ENCODE measurements around the gene SUN1. TPM values are rescaled to one million over a fixed set of nuclear protein-coding genes. Genes with fewer than 3 reads are reported as not detected.

The SUN1 gene
- total RNA-seq, 1 donor from 2014 or later, result 111 TPM

DNA sequence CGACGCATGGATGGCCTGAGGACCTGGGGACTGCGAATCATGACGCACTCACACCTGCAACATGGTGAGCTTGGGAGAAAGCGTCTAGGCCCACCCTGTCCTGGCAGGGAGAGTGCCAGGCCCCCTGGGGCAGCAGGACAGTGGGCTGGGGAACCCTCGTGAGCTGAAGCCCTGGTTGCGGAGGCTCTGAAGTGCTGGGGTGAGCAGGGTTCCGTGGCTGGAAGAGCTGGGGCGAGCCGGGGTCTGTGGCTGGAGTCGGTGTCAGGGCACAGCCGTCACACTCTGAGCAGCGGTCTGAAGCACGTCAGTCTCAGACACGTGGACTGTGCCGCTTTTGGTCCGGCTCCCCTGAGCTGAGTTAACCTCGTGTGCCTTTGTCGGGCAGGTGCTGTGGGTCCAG, 4.7 kb downstream of the SUN1 start:
- DNase-seq, result no peak
- intact Hi-C loops (cut with DNase I), result no loop called here
- Histone ChIP-seq H3K4me1 (peaks cover 31% of the 10 kb centered on the region), H3K9me3 (no peaks in the 10 kb centered on the region), H3K27ac (peak overlapping the region; percentile 15), H3K4me3 (no peak overlapping the region), H3K36me3 (peaks cover 46% of the 10 kb centered on the region), H3K27me3 (ENCODE audit: low read depth) (no peaks in the 10 kb centered on the region)
- ATAC-seq, result no peak
- TF ChIP-seq, protein P1, sequence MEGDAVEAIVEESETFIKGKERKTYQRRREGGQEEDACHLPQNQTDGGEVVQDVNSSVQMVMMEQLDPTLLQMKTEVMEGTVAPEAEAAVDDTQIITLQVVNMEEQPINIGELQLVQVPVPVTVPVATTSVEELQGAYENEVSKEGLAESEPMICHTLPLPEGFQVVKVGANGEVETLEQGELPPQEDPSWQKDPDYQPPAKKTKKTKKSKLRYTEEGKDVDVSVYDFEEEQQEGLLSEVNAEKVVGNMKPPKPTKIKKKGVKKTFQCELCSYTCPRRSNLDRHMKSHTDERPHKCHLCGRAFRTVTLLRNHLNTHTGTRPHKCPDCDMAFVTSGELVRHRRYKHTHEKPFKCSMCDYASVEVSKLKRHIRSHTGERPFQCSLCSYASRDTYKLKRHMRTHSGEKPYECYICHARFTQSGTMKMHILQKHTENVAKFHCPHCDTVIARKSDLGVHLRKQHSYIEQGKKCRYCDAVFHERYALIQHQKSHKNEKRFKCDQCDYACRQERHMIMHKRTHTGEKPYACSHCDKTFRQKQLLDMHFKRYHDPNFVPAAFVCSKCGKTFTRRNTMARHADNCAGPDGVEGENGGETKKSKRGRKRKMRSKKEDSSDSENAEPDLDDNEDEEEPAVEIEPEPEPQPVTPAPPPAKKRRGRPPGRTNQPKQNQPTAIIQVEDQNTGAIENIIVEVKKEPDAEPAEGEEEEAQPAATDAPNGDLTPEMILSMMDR (IDR thresholded peaks at IDR 0.05), result no peak

DNA sequence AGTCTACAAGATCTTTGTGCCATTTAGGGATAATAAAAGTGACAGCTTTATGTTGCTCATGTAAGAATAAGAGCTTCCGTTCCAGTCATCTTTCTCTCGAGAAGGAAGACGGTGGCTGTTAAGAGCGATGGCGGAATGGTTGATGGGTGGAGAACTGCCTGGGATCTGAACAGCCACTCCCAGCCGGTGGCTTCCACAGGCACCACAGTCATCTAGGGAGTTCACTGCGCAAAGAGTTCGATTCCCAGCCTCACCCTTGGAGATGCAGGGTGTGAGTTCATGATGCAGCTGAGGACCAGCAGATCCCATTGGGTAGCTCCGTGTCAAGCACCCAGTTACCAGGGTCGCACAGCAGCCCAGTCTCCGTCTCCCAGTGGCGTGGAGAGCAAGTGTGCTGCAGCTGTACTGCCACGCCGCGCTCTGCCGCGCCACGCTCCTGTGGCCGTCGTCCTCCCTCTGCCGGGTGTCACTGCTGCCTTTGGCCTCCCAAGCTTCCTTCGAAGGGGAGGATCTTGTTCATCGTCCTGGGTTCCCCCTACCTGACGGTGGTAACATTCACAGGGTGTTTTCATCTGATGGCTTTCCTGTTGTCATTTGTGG, 7.8 kb downstream of the SUN1 start:
- Histone ChIP-seq H3K9me3 (no peaks in the 10 kb centered on the region), H3K4me1 (peaks cover 17% of the 10 kb centered on the region), H3K36me3 (peaks cover 68% of the 10 kb centered on the region), H3K27me3 (ENCODE audit: low read depth) (no peaks in the 10 kb centered on the region), H3K27ac (no peak overlapping the region), H3K4me3 (no peak overlapping the region)
- peak; percentile 23 for DNase-seq
- intact Hi-C loops (cut with DNase I), result no loop called here
- TF ChIP-seq, protein P1 (IDR thresholded peaks at IDR 0.05), result no peak
- ATAC-seq, result no peak

DNA sequence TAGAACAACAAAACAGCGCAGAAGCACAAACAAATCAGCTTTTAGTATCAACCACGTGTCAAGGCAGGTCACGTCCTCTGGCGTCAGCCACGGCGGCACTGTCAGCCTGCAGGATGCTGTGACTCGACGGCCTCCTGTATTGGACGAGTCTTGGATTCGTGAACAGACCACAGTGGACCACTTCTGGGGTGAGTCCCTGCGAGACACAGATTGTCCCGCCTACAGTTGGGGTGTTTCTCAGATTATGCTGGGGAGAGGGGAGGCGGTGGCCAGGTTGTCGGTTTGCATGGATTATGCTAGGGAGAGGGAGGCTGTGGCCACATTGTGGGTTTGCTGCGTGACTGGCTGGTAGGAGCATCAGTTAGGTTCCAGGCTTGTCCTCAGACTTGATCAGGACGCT, 9.7 kb downstream of the SUN1 start:
- H3K9me3 ChIP-seq, result no peaks in the 10 kb centered on the region
- no peak for ATAC-seq
- TF ChIP-seq, protein P1 (IDR thresholded peaks at IDR 0.05), result no peak
- H3K27me3 ChIP-seq (ENCODE audit: low read depth), result no peaks in the 10 kb centered on the region
- intact Hi-C loops (cut with DNase I), result no loop called here
- peaks cover 78% of the 10 kb centered on the region for H3K36me3 ChIP-seq
- no peak overlapping the region for H3K4me3 ChIP-seq
- peak; percentile 22 for DNase-seq
- H3K4me1 ChIP-seq, result peaks cover 3% of the 10 kb centered on the region
- no peak overlapping the region for H3K27ac ChIP-seq

DNA sequence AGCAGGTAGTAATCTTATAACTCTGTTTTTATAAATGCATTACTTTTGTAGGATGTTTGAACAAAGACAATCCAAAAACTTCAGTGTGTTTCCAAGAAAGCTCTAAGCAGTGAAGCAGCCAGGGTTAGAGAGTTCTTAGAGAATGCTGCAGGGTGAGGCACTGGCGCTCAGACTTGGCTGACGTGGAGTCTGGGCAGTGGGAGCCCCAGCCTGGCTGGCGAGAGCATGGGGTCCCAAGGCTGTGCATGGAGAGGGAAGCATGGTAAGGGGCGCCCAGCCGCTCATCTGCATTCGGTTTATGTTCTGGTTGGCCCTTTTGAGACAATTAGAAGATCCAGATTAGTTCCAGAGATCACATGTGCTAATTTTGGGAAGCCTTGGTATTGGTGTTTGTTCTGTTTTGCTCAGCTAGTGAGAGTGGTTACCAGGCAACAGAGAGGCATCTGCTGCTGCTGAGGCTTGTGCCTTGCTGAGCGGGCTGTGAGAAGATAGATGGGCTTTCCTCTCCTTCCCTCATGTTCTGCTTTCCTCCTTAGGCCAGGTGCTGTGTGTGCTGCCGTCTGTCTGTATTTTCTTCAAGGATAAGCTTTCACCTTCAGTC, 10.3 kb downstream of the SUN1 start:
- H3K27me3 ChIP-seq (ENCODE audit: low read depth), result no peaks in the 10 kb centered on the region
- DNase-seq (peak; percentile 24), ATAC-seq (no peak)
- no peak overlapping the region for H3K4me3 ChIP-seq
- H3K36me3 ChIP-seq, result peaks cover 78% of the 10 kb centered on the region
- TF ChIP-seq, protein P1 (IDR thresholded peaks at IDR 0.05), result no peak
- intact Hi-C loops (cut with DNase I), result no loop called here
- no peaks in the 10 kb centered on the region for H3K9me3 ChIP-seq
- H3K27ac ChIP-seq, result no peak overlapping the region
- no peaks in the 10 kb centered on the region for H3K4me1 ChIP-seq

DNA sequence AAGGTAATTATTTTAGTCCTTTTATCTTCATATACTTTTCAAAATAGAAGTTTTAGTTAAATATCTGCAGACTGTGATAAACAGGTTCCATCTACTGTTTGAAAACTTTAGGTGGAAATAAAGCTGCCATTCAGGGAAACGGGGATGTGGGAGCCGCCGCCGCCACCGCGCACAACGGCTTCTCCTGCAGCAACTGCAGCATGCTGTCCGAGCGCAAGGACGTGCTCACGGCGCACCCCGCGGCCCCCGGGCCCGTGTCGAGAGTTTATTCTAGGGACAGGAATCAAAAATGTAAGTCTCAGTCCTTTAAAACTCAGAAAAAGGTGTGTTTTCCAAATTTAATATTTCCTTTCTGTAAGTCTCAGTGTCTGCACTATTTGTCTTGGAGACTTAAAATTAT, 11.0 kb downstream of the SUN1 start:
- no peak for ATAC-seq
- TF ChIP-seq, protein P1 (IDR thresholded peaks at IDR 0.05), result no peak
- no peak overlapping the region for H3K4me3 ChIP-seq
- no peaks in the 10 kb centered on the region for H3K27me3 ChIP-seq (ENCODE audit: low read depth)
- no peak overlapping the region for H3K27ac ChIP-seq
- H3K9me3 ChIP-seq, result no peaks in the 10 kb centered on the region
- intact Hi-C loops (cut with DNase I), result no loop called here
- H3K36me3 ChIP-seq, result peaks cover 73% of the 10 kb centered on the region
- no peaks in the 10 kb centered on the region for H3K4me1 ChIP-seq
- DNase-seq, result no peak
